Transverse colon (tissue), 4 donors: ENCODE measurements around the gene HSPB7. TPM values are rescaled to one million over a fixed set of nuclear protein-coding genes. Genes with fewer than 3 reads are reported as not detected.

Experiments used
- DNase-seq: peaks from one replicate; pipeline ENCODE4 v3.0.0-alpha.2; 2019
- H3K27ac ChIP-seq, 4 donors: fragments of 200-600 bp; sonication (generic); 2 replicates each; pipeline ENCODE4 v1.5.1; 2016 to 2018; ENCODE audit warnings: inconsistent platforms in 4 of 4
- H3K27me3 ChIP-seq: fragments of 200-600 bp; sonication (generic); 2 replicates; pipeline ENCODE4 v1.5.1; 2017; ENCODE audit warnings: inconsistent platforms
- H3K36me3 ChIP-seq, 4 donors: fragments of 200-600 bp; sonication (generic); 2 replicates each; pipeline ENCODE4 v1.5.1; 2017 to 2019; ENCODE audit warnings: inconsistent platforms in 4 of 4
- H3K4me1 ChIP-seq, 4 donors: fragments of 200-600 bp; sonication (generic); 2 replicates each; pipeline ENCODE4 v1.5.1; 2017 to 2020; ENCODE audit warnings: inconsistent platforms in 4 of 4
- H3K4me3 ChIP-seq, 4 donors: fragments of 200-600 bp; sonication (generic); 1 replicate in 1 of 4; 2 replicates in 3 of 4; pipeline versions ENCODE4 v1.5.1 to v1.6.1; 2017 to 2019; ENCODE audit warnings: inconsistent platforms in 4 of 4
- H3K9me3 ChIP-seq, 2 donors: fragments of 200-600 bp; sonication (generic); 2 replicates each; pipeline ENCODE4 v1.5.1; 2017 to 2019; ENCODE audit warnings: inconsistent platforms in 2 of 2
- EP300 ChIP-seq: sonication (generic); formaldehyde crosslinking; IDR thresholded peaks from one replicate; pipeline ENCODE4 v1.6.1; 2017; ENCODE audit warnings: antibody characterized with exemption, low read depth
- POLR2A ChIP-seq: fragments of 450-650 bp; IDR thresholded peaks from one replicate; pipeline ENCODE4 v1.6.1; 2016; ENCODE audit warnings: antibody characterized with exemption, mild to moderate bottlenecking, moderate library complexity
- POLR2AphosphoS5 ChIP-seq, 3 donors: sonication (generic); formaldehyde crosslinking; IDR thresholded peaks; one replicate each; pipeline ENCODE4 v1.6.1; 2016; ENCODE audit warnings: antibody characterized with exemption in 3 of 3
- WGBS, 2 donors: methylation state at CpG; one replicate each; pipeline ENCODE4 v1.1.5; 2018; ENCODE audit warnings: low coverage in 1 of 2; 5-methylcytosine and 5-hydroxymethylcytosine counted together
- in situ Hi-C, 4 donors: fragments of 200-750 bp; cut with MboI; loops; one replicate each; pipeline versions ENCODE4 v1.15.0 to v1.15.1; 2017; ENCODE audit warnings: low sequenced_read_pairs in 3 of 4, low pct_ligation_motif_present in 1 of 4, low pct_unique_long_range_greater_than_20kb in 1 of 4
- intact Hi-C: fragments of 100-400 bp; cut with DNase I; formaldehyde crosslinking; loops from one replicate; pipeline ENCODE4 v1.15.1; 2023; ENCODE audit warnings: low total_unique reads
- total RNA-seq, 4 donors: library from RNA; depleted of rRNA; stranded (reverse); fragments of >200 nt; gene quantifications; one replicate each; pipeline ENCODE4 v1.1.0, GENCODE V29; 2016
- TF ChIP-seq, protein P1 (sequence below), 5 experiments: fragments of 200-600 bp in 3 of 5; fragments of 450-650 bp in 2 of 5; sonication (generic) in 3 of 5; IDR thresholded peaks; 1 replicate in 2 of 5; 2 replicates in 3 of 5; pipeline ENCODE4 v1.5.1; 2016 to 2017; ENCODE audit warnings: antibody characterized with exemption in 5 of 5, inconsistent platforms in 3 of 5, mild to moderate bottlenecking in 2 of 5, moderate library complexity in 1 of 5

The HSPB7 gene
- total RNA-seq, 4 donors from 2014 or later, result 6.0 to 63.1 (median 9.2) TPM

DNA sequence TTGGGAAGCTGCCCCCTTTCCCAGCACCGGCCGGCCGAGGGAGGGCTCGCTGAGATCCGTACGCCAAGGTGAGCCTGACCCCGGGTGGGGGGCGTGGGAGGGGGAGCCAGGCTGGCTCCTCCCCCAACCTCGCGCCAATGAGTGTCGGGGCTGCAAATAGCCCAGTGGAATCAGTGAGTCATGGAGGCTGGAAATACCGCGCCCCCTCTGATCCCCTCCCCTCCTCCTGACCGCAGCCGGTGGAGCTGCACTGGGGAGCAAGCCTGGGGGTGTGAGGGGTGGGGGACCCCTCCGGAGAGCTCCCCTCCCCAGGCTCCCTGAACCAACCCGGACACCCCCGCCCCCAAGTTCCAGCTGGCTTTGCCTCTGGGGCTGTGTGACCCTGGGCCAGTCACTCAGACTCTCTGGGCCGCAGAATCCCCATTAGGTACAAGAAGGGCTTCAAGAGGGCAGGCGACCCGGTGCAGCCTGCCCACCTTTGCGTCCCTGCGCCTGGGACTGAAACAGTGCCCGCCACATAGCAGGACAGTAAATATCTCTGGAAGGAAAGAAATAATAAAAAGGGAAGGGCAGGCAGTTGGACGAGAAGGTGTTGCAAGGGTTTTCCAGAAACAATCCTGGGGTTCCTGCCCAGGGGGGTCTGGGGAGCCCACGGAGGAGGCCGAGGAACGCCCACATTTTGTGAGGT lies 4.5 kb downstream of the HSPB7 start:
- TF ChIP-seq, protein P1, sequence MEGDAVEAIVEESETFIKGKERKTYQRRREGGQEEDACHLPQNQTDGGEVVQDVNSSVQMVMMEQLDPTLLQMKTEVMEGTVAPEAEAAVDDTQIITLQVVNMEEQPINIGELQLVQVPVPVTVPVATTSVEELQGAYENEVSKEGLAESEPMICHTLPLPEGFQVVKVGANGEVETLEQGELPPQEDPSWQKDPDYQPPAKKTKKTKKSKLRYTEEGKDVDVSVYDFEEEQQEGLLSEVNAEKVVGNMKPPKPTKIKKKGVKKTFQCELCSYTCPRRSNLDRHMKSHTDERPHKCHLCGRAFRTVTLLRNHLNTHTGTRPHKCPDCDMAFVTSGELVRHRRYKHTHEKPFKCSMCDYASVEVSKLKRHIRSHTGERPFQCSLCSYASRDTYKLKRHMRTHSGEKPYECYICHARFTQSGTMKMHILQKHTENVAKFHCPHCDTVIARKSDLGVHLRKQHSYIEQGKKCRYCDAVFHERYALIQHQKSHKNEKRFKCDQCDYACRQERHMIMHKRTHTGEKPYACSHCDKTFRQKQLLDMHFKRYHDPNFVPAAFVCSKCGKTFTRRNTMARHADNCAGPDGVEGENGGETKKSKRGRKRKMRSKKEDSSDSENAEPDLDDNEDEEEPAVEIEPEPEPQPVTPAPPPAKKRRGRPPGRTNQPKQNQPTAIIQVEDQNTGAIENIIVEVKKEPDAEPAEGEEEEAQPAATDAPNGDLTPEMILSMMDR (IDR thresholded peaks at IDR 0.05), result no peak
- TF ChIP-seq EP300 (no peak), POLR2A (no peak), POLR2AphosphoS5 (IDR thresholded peaks at IDR 0.05) (peak; percentile 49 to 58 (median 52))
- H3K4me1 ChIP-seq, result peaks cover 26 to 36% (median 31%) of the 10 kb centered on the region in 4 donors
- DNase-seq, result peak; percentile 70
- no peaks in the 10 kb centered on the region for H3K36me3 ChIP-seq
- intact Hi-C loops, result no loop called here
- in situ Hi-C loops, result loop anchor here in 1 of 4 donors (5.0 kb wide), 1 partner anchor 34 kb away; no protein-coding TSS in a partner anchor
- H3K4me3 ChIP-seq, result peak overlapping the region; percentile 23 to 53 (median 40)
- no peaks in the 10 kb centered on the region for H3K9me3 ChIP-seq
- H3K27ac ChIP-seq, result peak overlapping the region; percentile 83 to 92 (median 87)
- H3K27me3 ChIP-seq, result no peaks in the 10 kb centered on the region
- WGBS, 2 donors, result 19% methylated on average over 22 of the region's 28 CpGs; no CpG with 5 or more reads in 1 of the 2 donors

GRCh38 chr1:16012590-16013219 lies 5.1 kb downstream of the HSPB7 start:
- peak; percentile 66 for DNase-seq
- 7% methylated on average over 24 of the region's 36 CpGs; no CpG with 5 or more reads in 1 of the 2 donors for WGBS, 2 donors
- H3K4me3 ChIP-seq, result peak overlapping the region; percentile 23 to 53 (median 40)
- H3K27me3 ChIP-seq, result no peaks in the 10 kb centered on the region
- intact Hi-C loops, result no loop called here
- in situ Hi-C loops, result loop anchor here in 1 of 4 donors (5.0 kb wide), 1 partner anchor 35 kb away; no protein-coding TSS in a partner anchor
- peaks cover 23 to 32% (median 28%) of the 10 kb centered on the region in 4 donors for H3K4me1 ChIP-seq
- TF ChIP-seq POLR2A (peak; percentile 11), EP300 (no peak), POLR2AphosphoS5 (IDR thresholded peaks at IDR 0.05) (no peak)
- TF ChIP-seq, protein P1 (IDR thresholded peaks at IDR 0.05), result no peak
- no peaks in the 10 kb centered on the region for H3K36me3 ChIP-seq
- H3K9me3 ChIP-seq, result no peaks in the 10 kb centered on the region
- H3K27ac ChIP-seq, result peak overlapping the region; percentile 83 to 92 (median 87)

- DNase-seq, result no peak
- peak overlapping the region; percentile 83 to 92 (median 87) for H3K27ac ChIP-seq
- peak overlapping the region in 2 of 4 donors; percentile 31 to 53 for H3K4me3 ChIP-seq
- no peaks in the 10 kb centered on the region for H3K27me3 ChIP-seq
- no peak for TF ChIP-seq POLR2AphosphoS5 (IDR thresholded peaks at IDR 0.05)
- TF ChIP-seq POLR2A, result no peak
- TF ChIP-seq, protein P1 (IDR thresholded peaks at IDR 0.05), result no peak
- no peak for TF ChIP-seq EP300
- in situ Hi-C loops (loop anchor here in 1 of 4 donors (5.0 kb wide), 1 partner anchor 35 kb away; no protein-coding TSS in a partner anchor), intact Hi-C loops (no loop called here)
- no peaks in the 10 kb centered on the region for H3K9me3 ChIP-seq
- 90% methylated on average over 10 of the region's 11 CpGs; no CpG with 5 or more reads in 1 of the 2 donors for WGBS, 2 donors
- H3K4me1 ChIP-seq, result peaks cover 23 to 32% (median 28%) of the 10 kb centered on the region in 4 donors
- H3K36me3 ChIP-seq, result no peaks in the 10 kb centered on the region
These were observed 5.8 kb downstream of the HSPB7 start for GRCh38 chr1:16011936-16012589.

- TF ChIP-seq, protein P1 (IDR thresholded peaks at IDR 0.05), result no peak
- TF ChIP-seq POLR2AphosphoS5 (IDR thresholded peaks at IDR 0.05) (no peak), EP300 (no peak), POLR2A (no peak)
- no peak for DNase-seq
- in situ Hi-C loops, result loop anchor here in 1 of 4 donors (5.0 kb wide), 1 partner anchor 36 kb away; no protein-coding TSS in a partner anchor
These were observed 7.0 kb downstream of the HSPB7 start for GRCh38 chr1:16010837-16011236.

More at GRCh38 chr1:16010837-16011236, 7.0 kb downstream of the HSPB7 start:
- Histone ChIP-seq H3K9me3 (no peaks in the 10 kb centered on the region), H3K4me1 (peaks cover 23 to 32% (median 28%) of the 10 kb centered on the region in 4 donors), H3K4me3 (no peak overlapping the region), H3K27ac (no peak overlapping the region), H3K36me3 (no peaks in the 10 kb centered on the region), H3K27me3 (no peaks in the 10 kb centered on the region)
- WGBS, 2 donors, result 90 to 91% methylated on average over 3 of the region's 3 CpGs
- intact Hi-C loops, result no loop called here
